Memory B cell (primary cell): Measurements from ENCODE around the gene PACSIN2.
"Not testable (repeated sequence)": the region's sequence is repeated elsewhere in the genome, so short reads cannot be mapped to it uniquely, and the experiment has no call there.

Source experiments
- ATAC-seq: fragments of 150-1000 bp; cut with Tn5 transposase; 2 replicates; pipeline ENCODE4 v1.10.0; 2021; ENCODE audit warnings: low read depth, mild to moderate bottlenecking, moderate library complexity
- DNase-seq, 2 donors: peaks; one replicate each; pipeline ENCODE4 v3.0.0; 2022; ENCODE audit warnings: low spot score in 2 of 2
- H3K27ac Mint-ChIP-seq: one replicate; pipeline ENCODE4 v1.8.0; 2022; ENCODE audit warnings: mild to moderate bottlenecking, moderate library complexity, mixed read lengths
- H3K27me3 Mint-ChIP-seq: one replicate; pipeline ENCODE4 v1.8.0; 2022; ENCODE audit warnings: mixed read lengths
- H3K36me3 Mint-ChIP-seq: one replicate; pipeline ENCODE4 v1.8.0; 2022; ENCODE audit warnings: mild to moderate bottlenecking, mixed read lengths
- H3K4me1 Mint-ChIP-seq: one replicate; pipeline ENCODE4 v1.8.0; 2022; ENCODE audit warnings: mixed read lengths
- H3K4me3 Mint-ChIP-seq: one replicate; pipeline ENCODE4 v1.8.0; 2022; ENCODE audit warnings: mild to moderate bottlenecking, moderate library complexity, mixed read lengths
- H3K9me3 Mint-ChIP-seq: one replicate; pipeline ENCODE4 v1.8.0; 2022; ENCODE audit warnings: mixed read lengths

PACSIN2 gene

GRCh38 chr22:42919199-42919598, 95.8 kb downstream of the PACSIN2 start:
- ATAC-seq (no peak), DNase-seq (no peak)
- Mint-ChIP-seq H3K36me3 (peaks cover 2% of the 10 kb centered on the region), H3K27me3 (no peaks in the 10 kb centered on the region), H3K27ac (no peak overlapping the region), H3K9me3 (no peaks in the 10 kb centered on the region), H3K4me1 (peaks cover 25% of the 10 kb centered on the region), H3K4me3 (no peak overlapping the region)

- H3K9me3 Mint-ChIP-seq: no peaks in the 10 kb centered on the region
- no peak overlapping the region for H3K27ac Mint-ChIP-seq
- ATAC-seq: no peak
- H3K4me1 Mint-ChIP-seq: peaks cover 22% of the 10 kb centered on the region
- no peak for DNase-seq
- no peak overlapping the region for H3K4me3 Mint-ChIP-seq
- H3K27me3 Mint-ChIP-seq: no peaks in the 10 kb centered on the region
- peaks cover 2% of the 10 kb centered on the region for H3K36me3 Mint-ChIP-seq
Observed at GRCh38 chr22:42918500-42918899, 96.4 kb downstream of the PACSIN2 start.

GRCh38 chr22:42917358-42917757, 97.6 kb downstream of the PACSIN2 start:
- not testable (repeated sequence) for H3K9me3 Mint-ChIP-seq
- peaks cover 15% of the 10 kb centered on the region for H3K4me1 Mint-ChIP-seq

GRCh38 chr22:42915980-42916765, 98.8 kb downstream of the PACSIN2 start:
- H3K36me3 Mint-ChIP-seq: peaks cover 3% of the 10 kb centered on the region
- ATAC-seq (no peak), DNase-seq (no peak)
- no peak overlapping the region for H3K4me3 Mint-ChIP-seq
- peaks cover 14% of the 10 kb centered on the region for H3K4me1 Mint-ChIP-seq
- no peak overlapping the region for H3K27ac Mint-ChIP-seq
- H3K9me3 Mint-ChIP-seq: no peaks in the 10 kb centered on the region
- no peaks in the 10 kb centered on the region for H3K27me3 Mint-ChIP-seq

More at GRCh38 chr22:42917358-42917757, 97.6 kb downstream of the PACSIN2 start:
- not testable (repeated sequence) for H3K27ac Mint-ChIP-seq, H3K4me3 Mint-ChIP-seq, H3K27me3 Mint-ChIP-seq, ATAC-seq, H3K36me3 Mint-ChIP-seq, DNase-seq

GRCh38 chr22:42914511-42915076, 100.4 kb downstream of the PACSIN2 start:
- H3K36me3 Mint-ChIP-seq: peaks cover 2% of the 10 kb centered on the region
- peaks cover 12% of the 10 kb centered on the region for H3K4me1 Mint-ChIP-seq
- no peak overlapping the region for H3K27ac Mint-ChIP-seq
- no peak for DNase-seq
- H3K27me3 Mint-ChIP-seq: no peaks in the 10 kb centered on the region
- H3K9me3 Mint-ChIP-seq: no peaks in the 10 kb centered on the region
- ATAC-seq: no peak
- no peak overlapping the region for H3K4me3 Mint-ChIP-seq

GRCh38 chr22:42913874-42914510, 101.0 kb downstream of the PACSIN2 start:
- H3K27me3 Mint-ChIP-seq: no peaks in the 10 kb centered on the region
- ATAC-seq (no peak), DNase-seq (no peak)
- H3K4me3 Mint-ChIP-seq: no peak overlapping the region
- H3K27ac Mint-ChIP-seq: no peak overlapping the region
- peaks cover 4% of the 10 kb centered on the region for H3K36me3 Mint-ChIP-seq
- no peaks in the 10 kb centered on the region for H3K9me3 Mint-ChIP-seq
- H3K4me1 Mint-ChIP-seq: peaks cover 12% of the 10 kb centered on the region

- no peaks in the 10 kb centered on the region for H3K27me3 Mint-ChIP-seq
- peak; percentile 82 for ATAC-seq
- DNase-seq: no peak
Observed at GRCh38 chr22:42912059-42912458, 102.9 kb downstream of the PACSIN2 start.

GRCh38 chr22:42910221-42910942, 104.6 kb downstream of the PACSIN2 start:
- Mint-ChIP-seq H3K27ac (no peak overlapping the region), H3K27me3 (no peaks in the 10 kb centered on the region), H3K9me3 (no peaks in the 10 kb centered on the region), H3K36me3 (peaks cover 8% of the 10 kb centered on the region), H3K4me1 (peaks cover 12% of the 10 kb centered on the region), H3K4me3 (no peak overlapping the region)
- no peak for DNase-seq
- no peak for ATAC-seq

More at GRCh38 chr22:42912059-42912458, 102.9 kb downstream of the PACSIN2 start:
- no peak overlapping the region for H3K27ac Mint-ChIP-seq
- H3K4me3 Mint-ChIP-seq: no peak overlapping the region
- peaks cover 4% of the 10 kb centered on the region for H3K36me3 Mint-ChIP-seq
- H3K9me3 Mint-ChIP-seq: no peaks in the 10 kb centered on the region
- H3K4me1 Mint-ChIP-seq: peaks cover 16% of the 10 kb centered on the region

GRCh38 chr22:42909363-42910058, 105.4 kb downstream of the PACSIN2 start:
- Mint-ChIP-seq H3K9me3 (no peaks in the 10 kb centered on the region), H3K36me3 (peaks cover 10% of the 10 kb centered on the region), H3K27ac (no peak overlapping the region), H3K4me1 (peaks cover 13% of the 10 kb centered on the region), H3K27me3 (no peaks in the 10 kb centered on the region), H3K4me3 (no peak overlapping the region)
- DNase-seq: no peak
- no peak for ATAC-seq

GRCh38 chr22:42908374-42908746, 106.6 kb downstream of the PACSIN2 start:
- H3K4me1 Mint-ChIP-seq: peaks cover 14% of the 10 kb centered on the region
- ATAC-seq (no peak), DNase-seq (no peak)
- peaks cover 10% of the 10 kb centered on the region for H3K36me3 Mint-ChIP-seq
- H3K9me3 Mint-ChIP-seq: no peaks in the 10 kb centered on the region
- H3K4me3 Mint-ChIP-seq: no peak overlapping the region
- no peak overlapping the region for H3K27ac Mint-ChIP-seq
- H3K27me3 Mint-ChIP-seq: no peaks in the 10 kb centered on the region

GRCh38 chr22:42907404-42908373, 107.3 kb downstream of the PACSIN2 start:
- no peaks in the 10 kb centered on the region for H3K9me3 Mint-ChIP-seq
- no peak overlapping the region for H3K27ac Mint-ChIP-seq
- no peaks in the 10 kb centered on the region for H3K27me3 Mint-ChIP-seq
- H3K36me3 Mint-ChIP-seq: peaks cover 10% of the 10 kb centered on the region
- H3K4me1 Mint-ChIP-seq: peaks cover 13% of the 10 kb centered on the region
- DNase-seq: no peak
- no peak overlapping the region for H3K4me3 Mint-ChIP-seq
- ATAC-seq: no peak

- Mint-ChIP-seq H3K27ac (peak overlapping the region; percentile 20), H3K36me3 (peaks cover 10% of the 10 kb centered on the region), H3K4me3 (no peak overlapping the region), H3K4me1 (peaks cover 10% of the 10 kb centered on the region), H3K9me3 (no peaks in the 10 kb centered on the region), H3K27me3 (no peaks in the 10 kb centered on the region)
- no peak for DNase-seq
- no peak for ATAC-seq
Observed at GRCh38 chr22:42906605-42907348, 108.2 kb downstream of the PACSIN2 start.
